HG02938 (cell line): ENCODE results near the gene PPT1.
"Not testable (repeated sequence)": the region's sequence is repeated elsewhere in the genome, so short reads cannot be mapped to it uniquely, and the experiment has no call there.

Experiments used
- ATAC-seq: cut with Tn5 transposase; IDR thresholded peaks from one replicate; pipeline ENCODE4 v1.9.1; 2021; ENCODE audit warnings: mild to moderate bottlenecking, moderate library complexity; ENCODE audit not compliant: unreplicated experiment

PPT1 gene

DNA sequence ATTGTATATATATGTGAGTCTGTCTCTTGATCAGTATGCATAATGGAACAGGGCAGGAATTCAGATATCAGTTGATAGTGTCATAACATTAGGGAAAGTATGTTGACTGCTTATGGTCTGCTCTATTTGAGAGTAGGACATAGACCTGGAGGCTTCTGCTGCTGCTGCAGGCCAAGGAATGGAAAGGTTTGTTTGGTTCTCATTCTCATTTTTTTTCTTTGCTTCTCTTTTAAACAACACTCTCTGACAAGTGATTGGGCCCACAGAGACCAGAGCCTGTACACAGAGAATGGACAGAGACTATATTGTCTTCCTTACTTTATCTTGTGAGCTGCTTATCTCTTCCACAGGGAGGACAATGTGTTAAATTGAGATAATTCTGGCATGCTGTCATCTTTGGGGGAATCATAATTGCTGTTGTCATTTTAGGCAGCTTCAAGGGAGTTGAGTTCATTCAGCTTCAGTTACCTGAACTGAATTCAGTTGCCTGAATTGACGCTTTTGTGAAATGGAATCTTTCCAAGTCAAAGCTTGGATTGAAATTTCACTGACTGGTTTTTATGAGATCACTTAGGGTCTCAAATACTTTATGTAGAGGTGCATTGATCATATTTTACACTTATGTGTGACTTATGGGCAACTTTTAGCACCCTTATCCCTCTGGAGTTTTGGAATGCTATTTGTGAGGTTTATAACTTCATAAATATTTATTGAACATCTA lies 39.6 kb downstream of the PPT1 start:
- ATAC-seq, result no peak

- ATAC-seq, result no peak
These were observed 40.3 kb downstream of the PPT1 start for GRCh38 chr1:40056519-40057309.

GRCh38 chr1:40053138-40053887 lies 43.7 kb downstream of the PPT1 start:
- no peak for ATAC-seq

- no peak for ATAC-seq
These were observed 46.2 kb downstream of the PPT1 start for GRCh38 chr1:40050863-40051262.

- no peak for ATAC-seq
These were observed 47.3 kb downstream of the PPT1 start for GRCh38 chr1:40049725-40050124.

DNA sequence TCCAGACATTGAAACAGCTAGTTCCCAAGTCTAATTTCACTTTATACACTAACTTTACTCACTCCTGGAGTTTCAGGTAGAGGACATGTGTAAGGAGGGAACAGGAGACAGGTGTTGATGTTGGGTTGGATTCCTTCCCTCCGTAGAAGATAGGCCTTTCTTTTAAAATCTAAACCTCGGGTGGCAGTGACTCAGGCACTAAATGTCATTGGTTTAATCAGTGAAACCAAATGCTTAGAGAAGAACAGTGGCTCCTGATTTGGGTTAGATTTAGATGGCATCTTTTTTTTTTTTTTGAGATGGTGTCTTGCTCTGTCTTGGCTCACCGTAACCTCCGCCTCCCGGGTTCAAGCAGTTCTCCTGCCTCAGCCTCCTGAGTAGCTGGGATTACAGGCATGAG lies 49.3 kb downstream of the PPT1 start:
- no peak for ATAC-seq

DNA sequence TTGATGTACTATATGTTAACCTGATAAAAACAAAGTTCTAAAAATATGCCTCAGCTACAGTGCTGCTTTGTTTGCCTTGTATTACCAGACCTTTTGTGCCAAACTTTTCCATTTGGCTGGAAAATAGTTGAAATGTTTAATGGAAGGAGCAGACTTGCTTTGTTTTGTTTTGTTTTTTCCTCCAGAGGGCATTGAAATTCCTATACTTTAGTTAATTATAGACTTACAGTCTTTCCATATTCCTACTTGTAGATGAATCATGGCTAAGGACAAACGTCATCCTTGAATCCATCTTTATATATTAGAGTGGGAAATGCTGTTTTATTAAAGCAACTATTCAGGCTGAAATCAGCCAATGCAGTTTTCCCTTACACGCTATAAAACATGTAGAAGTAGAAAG lies 49.8 kb downstream of the PPT1 start:
- no peak for ATAC-seq

- no peak for ATAC-seq
These were observed 51.3 kb downstream of the PPT1 start for GRCh38 chr1:40045766-40046165.

- no peak for ATAC-seq
These were observed 51.9 kb downstream of the PPT1 start for GRCh38 chr1:40045182-40045581.

DNA sequence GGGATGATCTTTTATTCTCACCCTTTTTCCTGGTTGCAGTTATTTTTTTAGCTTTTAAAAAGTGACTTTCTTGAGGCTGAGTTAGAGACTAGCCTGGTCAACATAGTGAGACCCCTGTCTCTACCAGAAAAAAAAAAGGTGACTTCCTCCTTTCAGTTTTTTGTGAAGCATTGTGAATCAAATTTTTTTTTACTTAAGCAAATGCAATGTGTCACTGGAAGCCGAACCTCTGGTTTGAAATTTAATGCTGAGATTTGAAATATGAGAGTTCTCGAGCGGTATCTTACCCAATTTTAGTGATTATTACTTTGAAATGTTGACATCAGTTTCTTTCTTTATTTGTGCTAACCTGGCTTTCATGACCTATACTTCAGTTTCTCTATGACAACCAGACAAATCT lies 52.9 kb downstream of the PPT1 start:
- no peak for ATAC-seq

GRCh38 chr1:40042341-40042740 lies 54.7 kb downstream of the PPT1 start:
- ATAC-seq, result no peak

- ATAC-seq, result no peak
These were observed 55.6 kb downstream of the PPT1 start for GRCh38 chr1:40041466-40041838.

DNA sequence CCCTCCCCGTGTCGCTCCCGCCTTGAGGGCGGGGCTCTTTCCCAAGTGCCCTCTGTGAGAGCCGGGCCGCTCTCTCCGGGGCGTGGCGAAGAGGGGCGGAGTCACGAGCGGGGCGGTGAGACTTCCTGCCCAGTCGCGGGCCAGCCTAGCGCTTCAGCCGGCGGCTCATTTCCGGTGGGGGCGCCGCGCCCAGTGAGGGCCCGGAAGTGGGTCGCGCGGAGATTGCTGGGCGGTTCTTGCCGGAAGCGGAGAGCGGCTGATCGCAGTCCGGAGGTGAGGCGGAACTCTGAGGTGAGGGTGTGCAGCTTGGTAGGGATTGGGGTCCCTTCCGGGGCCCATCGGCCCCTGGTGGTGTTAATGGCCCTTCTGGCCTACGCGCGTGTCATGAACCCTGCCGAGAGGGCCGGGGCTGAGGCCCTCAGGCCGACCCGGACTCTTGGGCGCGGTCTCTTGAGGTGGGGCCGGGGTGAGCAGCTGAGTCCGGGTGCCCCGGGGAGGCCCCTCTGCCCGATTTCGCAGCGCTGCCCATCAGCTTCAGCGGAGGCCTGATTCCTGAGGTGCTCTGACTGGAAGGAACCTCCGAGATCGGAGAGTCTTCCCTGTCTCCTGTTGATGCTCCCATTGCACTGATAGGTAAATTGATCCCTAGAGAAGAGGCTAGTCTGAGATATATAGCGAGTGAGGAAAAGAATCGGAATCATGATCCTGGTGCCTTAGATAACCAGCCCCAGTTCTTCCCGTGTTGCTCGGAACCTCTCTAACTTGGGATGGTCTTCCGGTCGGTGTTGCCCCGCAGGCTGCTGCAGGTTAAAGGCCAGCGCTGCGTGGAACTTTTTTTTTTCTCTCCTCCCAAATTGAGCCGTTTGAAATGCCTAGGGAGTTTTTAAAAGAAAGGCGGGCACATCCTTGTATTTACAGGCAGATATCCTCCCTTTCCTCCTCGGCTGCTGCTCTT lies 56.3 kb downstream of the PPT1 start, which contains the start of gene CAP1:
Gene CAP1 (plus strand): TSS at position 219 of the 955 bp plus-strand sequence. CDS start 18,618 bp downstream, outside the sequence.
- ATAC-seq, result peak; percentile 65

- ATAC-seq, result peak; percentile 71
These were observed 57.1 kb downstream of the PPT1 start for GRCh38 chr1:40039757-40040510.

DNA sequence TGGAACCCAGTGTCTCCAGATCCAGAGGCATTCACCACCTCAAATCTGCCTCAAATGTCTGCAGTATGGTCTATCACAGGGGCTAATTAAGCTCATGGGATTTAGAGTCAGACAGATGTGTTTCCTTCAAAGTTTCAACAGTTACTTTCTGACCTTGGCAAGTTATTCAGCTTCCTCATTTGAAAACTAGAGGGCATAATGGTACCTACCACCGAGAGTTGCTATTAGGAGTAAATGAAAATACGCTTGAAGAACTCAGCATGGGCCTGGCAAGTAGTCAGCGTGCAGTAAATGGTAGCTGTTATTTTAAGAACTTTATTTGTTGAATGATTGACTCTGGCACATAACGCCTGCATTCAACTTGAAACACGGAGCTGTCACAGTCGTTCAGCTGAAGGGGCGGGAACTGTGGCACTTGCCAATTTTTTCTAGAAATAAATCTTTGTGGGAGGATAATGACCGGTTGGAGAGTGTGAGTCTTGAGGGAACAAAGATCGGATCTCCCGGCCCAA lies 57.8 kb downstream of the PPT1 start:
- peak; percentile 1 for ATAC-seq

- ATAC-seq, result no peak
These were observed 58.4 kb downstream of the PPT1 start for GRCh38 chr1:40038697-40039096.

DNA sequence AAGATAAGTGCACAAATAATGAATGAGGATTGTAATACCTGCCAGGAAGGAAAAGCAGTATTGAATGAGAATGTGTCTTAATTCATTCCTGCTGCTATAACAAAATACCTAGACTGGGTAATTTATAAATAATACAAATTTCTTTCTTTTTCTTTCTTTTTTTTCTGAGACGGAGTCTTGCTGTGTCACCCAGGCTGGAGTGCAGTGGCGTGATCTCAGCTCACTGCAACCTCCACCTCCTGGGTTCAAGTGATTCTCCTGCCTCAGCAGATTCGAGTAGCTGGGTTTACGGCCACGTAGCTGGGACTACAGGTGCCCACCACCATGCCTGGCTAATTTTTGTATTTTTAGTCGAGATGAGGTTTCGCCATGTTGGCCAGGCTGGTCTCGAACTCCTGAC lies 59.8 kb downstream of the PPT1 start:
- ATAC-seq, result not testable (repeated sequence)

DNA sequence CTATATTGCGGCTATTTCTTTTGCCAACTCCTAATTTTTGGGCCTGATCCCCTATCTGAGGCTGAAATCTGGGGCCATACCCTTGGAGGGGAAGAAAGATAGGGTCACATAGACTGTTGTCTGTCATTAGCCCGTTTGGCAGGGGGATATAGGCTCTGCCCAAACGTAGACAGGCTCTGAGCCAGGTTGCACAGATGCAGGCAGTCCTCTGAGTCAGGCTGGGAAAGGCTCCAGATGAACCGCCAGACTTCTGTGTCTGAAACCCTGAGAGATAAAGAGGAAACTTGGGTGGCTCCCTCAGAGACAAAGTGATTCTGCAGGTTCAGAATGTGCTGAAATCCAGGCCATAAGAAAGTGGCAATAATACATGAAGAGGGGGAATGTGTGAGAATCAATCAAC lies 60.5 kb downstream of the PPT1 start:
- no peak for ATAC-seq

GRCh38 chr1:40034869-40035268 lies 62.2 kb downstream of the PPT1 start:
- ATAC-seq, result no peak
